Astrocyte (in vitro differentiated cells and primary cell): ENCODE data around the gene FHAD1. TPM values are rescaled to one million over a fixed set of nuclear protein-coding genes. Genes with fewer than 3 reads are reported as not detected.

Experiments used
- DNase-seq: peaks from one replicate; pipeline ENCODE4 v3.0.0-alpha.2; 2010; ENCODE audit warnings: low read depth
- FAIRE-seq: peaks from 2 replicates; lab custom pipeline; 2011; peaks lifted over from hg19 to GRCh38; lab: Jason Lieb, UNC
- H2AFZ ChIP-seq: 2 replicates; pipeline ENCODE4 v1.6.0; 2012; ENCODE audit warnings: low read depth, low read length, inconsistent platforms
- H3K27ac ChIP-seq: 2 replicates; pipeline ENCODE4 v1.5.1; 2011; ENCODE audit warnings: low read depth, low read length, inconsistent platforms
- H3K27me3 ChIP-seq: 2 replicates; pipeline ENCODE4 v1.6.0; 2011; ENCODE audit warnings: low read length, inconsistent platforms; ENCODE audit not compliant: insufficient read depth
- H3K36me3 ChIP-seq: 2 replicates; pipeline ENCODE4 v1.5.1; 2011; ENCODE audit warnings: low read length, inconsistent platforms; ENCODE audit not compliant: insufficient read depth
- H3K4me1 ChIP-seq: 2 replicates; pipeline ENCODE4 v1.5.1; 2011; ENCODE audit warnings: low read length, inconsistent platforms; ENCODE audit not compliant: insufficient read depth
- H3K4me2 ChIP-seq: 2 replicates; pipeline ENCODE4 v1.6.0; 2012; ENCODE audit warnings: low read length, inconsistent platforms
- H3K4me3 ChIP-seq: 2 replicates; pipeline ENCODE4 v1.5.1; 2011; ENCODE audit warnings: low read depth, mild to moderate bottlenecking, low read length, inconsistent platforms; ENCODE audit not compliant: insufficient read depth
- H3K79me2 ChIP-seq: 2 replicates; pipeline ENCODE4 v1.6.0; 2012; ENCODE audit warnings: mild to moderate bottlenecking, low read length, inconsistent platforms; ENCODE audit not compliant: insufficient read depth
- H3K9ac ChIP-seq: 2 replicates; pipeline ENCODE4 v1.6.0; 2012; ENCODE audit warnings: mild to moderate bottlenecking, low read length, inconsistent platforms
- H3K9me3 ChIP-seq: 2 replicates; pipeline ENCODE4 v1.5.1; 2012; ENCODE audit warnings: low read depth, mild to moderate bottlenecking, low read length, inconsistent platforms; ENCODE audit not compliant: insufficient read depth
- H4K20me1 ChIP-seq: 2 replicates; pipeline ENCODE4 v1.6.0; 2012; ENCODE audit warnings: low read length, inconsistent platforms; ENCODE audit not compliant: insufficient read depth
- H3K27ac Mint-ChIP-seq: one replicate; pipeline ENCODE4 v1.8.0; 2021; ENCODE audit warnings: mild to moderate bottlenecking, mixed read lengths; ENCODE audit not compliant: unreplicated experiment
- H3K27me3 Mint-ChIP-seq: one replicate; pipeline ENCODE4 v1.8.0; 2021; ENCODE audit warnings: low read depth, mixed read lengths; ENCODE audit not compliant: unreplicated experiment
- H3K36me3 Mint-ChIP-seq: one replicate; pipeline ENCODE4 v1.8.0; 2021; ENCODE audit warnings: low read depth, mixed read lengths; ENCODE audit not compliant: unreplicated experiment
- H3K4me1 Mint-ChIP-seq: one replicate; pipeline ENCODE4 v1.8.0; 2021; ENCODE audit warnings: low read depth, mixed read lengths; ENCODE audit not compliant: unreplicated experiment
- H3K4me3 Mint-ChIP-seq: one replicate; pipeline ENCODE4 v1.8.0; 2021; ENCODE audit warnings: mild to moderate bottlenecking, moderate library complexity, mixed read lengths; ENCODE audit not compliant: unreplicated experiment
- H3K9me3 Mint-ChIP-seq: one replicate; pipeline ENCODE4 v1.8.0; 2021; ENCODE audit warnings: mild to moderate bottlenecking, mixed read lengths; ENCODE audit not compliant: unreplicated experiment
- CTCF ChIP-seq: IDR thresholded peaks from 2 replicates; pipeline ENCODE4 v1.5.1; 2011; ENCODE audit warnings: low read depth, mild to moderate bottlenecking, inconsistent platforms, low read length, moderate library complexity; ENCODE audit not compliant: insufficient read depth
- EZH2 ChIP-seq: IDR thresholded peaks from 2 replicates; pipeline ENCODE4 v1.6.1; 2012; ENCODE audit warnings: mild to moderate bottlenecking, low read length, inconsistent platforms; ENCODE audit not compliant: insufficient read depth
- total RNA-seq: library from RNA; stranded (reverse); gene quantifications from 2 replicates; pipeline ENCODE4 v1.2.1, GENCODE V29; 2021

Gene FHAD1
- total RNA-seq, 1 donor from 2014 or later: 0.25 TPM

- Histone ChIP-seq H3K4me3 (no peak overlapping the region), H3K9ac (no peak overlapping the region), H3K4me2 (no peak overlapping the region), H4K20me1 (peaks cover 64% of the 10 kb centered on the region), H3K27ac (no peak overlapping the region), H3K36me3 (no peaks in the 10 kb centered on the region), H3K79me2 (peaks cover 25% of the 10 kb centered on the region), H2AFZ (no peak overlapping the region), H3K9me3 (no peaks in the 10 kb centered on the region), H3K4me1 (peaks cover 22% of the 10 kb centered on the region), H3K27me3 (no peaks in the 10 kb centered on the region)
- H3K9me3 Mint-ChIP-seq: peaks cover 9% of the 10 kb centered on the region
- no peak for FAIRE-seq
- peaks cover 13% of the 10 kb centered on the region for H3K36me3 Mint-ChIP-seq
- no peaks in the 10 kb centered on the region for H3K27me3 Mint-ChIP-seq
- no peak for TF ChIP-seq EZH2
- TF ChIP-seq CTCF: no peak
- H3K4me1 Mint-ChIP-seq: peaks cover 18% of the 10 kb centered on the region
- no peak for DNase-seq
- H3K27ac Mint-ChIP-seq: no peak overlapping the region
- no peak overlapping the region for H3K4me3 Mint-ChIP-seq
Measured at GRCh38 chr1:15425521-15425920, 178.5 kb downstream of the FHAD1 start.

- no peak overlapping the region for H3K27ac Mint-ChIP-seq
- no peak for FAIRE-seq
- peaks cover 22% of the 10 kb centered on the region for H3K4me1 ChIP-seq
Measured at GRCh38 chr1:15425958-15426357, 178.9 kb downstream of the FHAD1 start.

More at GRCh38 chr1:15425958-15426357, 178.9 kb downstream of the FHAD1 start:
- H3K27me3 ChIP-seq: no peaks in the 10 kb centered on the region
- H3K4me2 ChIP-seq: no peak overlapping the region
- Mint-ChIP-seq H3K36me3 (peaks cover 10% of the 10 kb centered on the region), H3K4me3 (peak overlapping the region; percentile 64), H3K9me3 (peaks cover 6% of the 10 kb centered on the region), H3K4me1 (peaks cover 18% of the 10 kb centered on the region), H3K27me3 (no peaks in the 10 kb centered on the region)
- peaks cover 21% of the 10 kb centered on the region for H3K79me2 ChIP-seq
- no peak overlapping the region for H3K9ac ChIP-seq
- TF ChIP-seq CTCF (no peak), EZH2 (no peak)
- no peaks in the 10 kb centered on the region for H3K36me3 ChIP-seq
- DNase-seq: no peak
- no peak overlapping the region for H3K4me3 ChIP-seq
- no peak overlapping the region for H2AFZ ChIP-seq
- no peaks in the 10 kb centered on the region for H3K9me3 ChIP-seq
- H3K27ac ChIP-seq: no peak overlapping the region
- peaks cover 60% of the 10 kb centered on the region for H4K20me1 ChIP-seq
